A673 (cell line): ENCODE data around the gene DDHD1.

Experiments used
- CTCF ChIP-seq: fragments of 300-800, 200-600 bp; sonication (generic); conservative IDR thresholded peaks from 2 replicates; pipeline ENCODE4 v1.5.1; 2017; ENCODE audit warnings: low read depth, mild to moderate bottlenecking, antibody characterized with exemption, low read length, moderate library complexity, mixed read lengths
- EZH2 ChIP-seq: fragments of 200-600 bp; sonication (generic); IDR thresholded peaks from 2 replicates; pipeline ENCODE4 v1.6.1; 2017; ENCODE audit warnings: borderline replicate concordance, low read depth, mild to moderate bottlenecking, mixed read lengths, antibody characterized with exemption, low read length; ENCODE audit not compliant: poor library complexity, severe bottlenecking

GRCh38 chr14:53193193-53193592, 40.1 kb upstream of the DDHD1 start:
- no peak for TF ChIP-seq CTCF
- TF ChIP-seq EZH2, result no peak
